HepG2 (cell line): ENCODE data around the gene PRKCZ. TPM values are rescaled to one million over a fixed set of nuclear protein-coding genes. Genes with fewer than 3 reads are reported as not detected.

Source experiments
- ATAC-seq: fragments of 200-7000 bp; cut with Tn5 transposase; 3 replicates; pipeline ENCODE4 v1.9.1; 2020; ENCODE audit warnings: mild to moderate bottlenecking, moderate library complexity
- BruUV-seq: library from RNA; stranded (reverse); fragments of 400-500 nt; replicated peaks from 2 replicates; lab custom pipeline; 2021; lab: Mats Ljungman, UMichigan
- CTCF ChIA-PET: fragments of 300-600 bp; formaldehyde crosslinking; extraction: SDS; loops from one replicate; lab custom pipeline; 2021; ENCODE audit warnings: low total read pairs, inconsistent platforms, low intra/inter-chr PET ratio; lab: Yijun Ruan, JAX
- POLR2A ChIA-PET: fragments of 350-600 bp; sonication (Branson Sonifier 250); formaldehyde crosslinking; loops from one replicate; lab custom pipeline; 2020; ENCODE audit warnings: antibody characterized with exemption, inconsistent platforms; lab: Yijun Ruan, JAX
- DNase-seq: peaks from one replicate; pipeline ENCODE4 v3.0.0-alpha.2; 2015; ENCODE audit warnings: low spot score
- FAIRE-seq: peaks from 3 replicates; lab custom pipeline; 2011; peaks lifted over from hg19 to GRCh38; lab: Jason Lieb, UNC
- H2AFZ ChIP-seq: one replicate; pipeline ENCODE4 v1.6.1; 2011; ENCODE audit warnings: low read length, inconsistent platforms
- H3K27ac ChIP-seq: fragments of 300-600 bp; 3 replicates; pipeline ENCODE4 v1.8.0; 2011; ENCODE audit warnings: mixed run types, mild to moderate bottlenecking, mixed read lengths, low read length, inconsistent platforms; ENCODE audit not compliant: insufficient read depth; ENCODE audit errors: extremely low read length
- H3K27me3 ChIP-seq, 2 experiments: fragments of 200-600 bp in 1 of 2; 2 replicates in 1 of 2; 3 replicates in 1 of 2; pipeline versions ENCODE4 v1.6.0 to v1.8.0; 2011; ENCODE audit warnings: low read length in 2 of 2, mild to moderate bottlenecking in 2 of 2, moderate library complexity in 2 of 2, inconsistent platforms in 1 of 2; ENCODE audit not compliant: insufficient read depth in 2 of 2, control insufficient read depth in 1 of 2
- H3K36me3 ChIP-seq, 2 experiments: fragments of 200-600 bp in 1 of 2; replicated peaks in 1 of 2; 2 replicates in 1 of 2; 3 replicates in 1 of 2; pipeline versions ENCODE4 v1.5.1 to v1.8.0; 2011; ENCODE audit warnings: low read length in 2 of 2, inconsistent platforms in 1 of 2; ENCODE audit not compliant: insufficient read depth in 2 of 2, control insufficient read depth in 1 of 2
- H3K4me1 ChIP-seq: 2 replicates; pipeline ENCODE4 v1.5.1; 2012; ENCODE audit warnings: low read length, inconsistent platforms; ENCODE audit not compliant: insufficient read depth
- H3K4me2 ChIP-seq: 2 replicates; pipeline ENCODE4 v1.6.0; 2011; ENCODE audit warnings: low read depth, low read length, inconsistent platforms
- H3K4me3 ChIP-seq, 3 experiments: fragments of 200-600 bp in 1 of 3; sonication (generic), shearing (Covaris generic) in 1 of 3; replicated peaks in 1 of 3; 2 replicates each; pipeline ENCODE4 v1.5.1; 2011 to 2016; ENCODE audit warnings: low read length in 3 of 3, inconsistent platforms in 2 of 3, low read depth in 2 of 3, mild to moderate bottlenecking in 2 of 3, control low read depth in 1 of 3, mixed read lengths in 1 of 3; ENCODE audit not compliant: insufficient read depth in 1 of 3
- H3K79me2 ChIP-seq: one replicate; pipeline ENCODE4 v1.6.1; 2011; ENCODE audit warnings: low read length, inconsistent platforms; ENCODE audit not compliant: insufficient read depth
- H3K9ac ChIP-seq: 2 replicates; pipeline ENCODE4 v1.6.0; 2011; ENCODE audit warnings: mild to moderate bottlenecking, low read depth, low read length, inconsistent platforms; ENCODE audit not compliant: insufficient read depth
- H3K9me3 ChIP-seq: 2 replicates; pipeline ENCODE4 v1.5.1; 2012; ENCODE audit warnings: mild to moderate bottlenecking, low read length
- H4K20me1 ChIP-seq: 2 replicates; pipeline ENCODE4 v1.6.0; 2011; ENCODE audit warnings: inconsistent platforms, mild to moderate bottlenecking, low read length, moderate library complexity; ENCODE audit not compliant: insufficient read depth
- CHD4 ChIP-seq: fragments of 200-600 bp; sonication (generic); IDR thresholded peaks from 2 replicates; pipeline ENCODE4 v1.7.0; 2017; ENCODE audit warnings: mild to moderate bottlenecking, low read length, borderline replicate concordance
- HMGA1 ChIP-seq: sonication (generic); formaldehyde crosslinking; conservative IDR thresholded peaks from 2 replicates; pipeline ENCODE4 v1.4.0; 2020; ENCODE audit warnings: missing genetic modification reagents
- HNRNPH1 ChIP-seq: fragments of 200-400 bp; formaldehyde crosslinking; optimal IDR thresholded peaks from 2 replicates; pipeline ENCODE3; 2017; ENCODE audit warnings: mild to moderate bottlenecking, low read depth, low read length
- JUND ChIP-seq: sonication (generic); formaldehyde crosslinking; IDR thresholded peaks from 2 replicates; pipeline ENCODE4 v1.8.0; 2022; ENCODE audit warnings: mild to moderate bottlenecking, missing genetic modification reagents
- KDM3A ChIP-seq: IDR thresholded peaks from 2 replicates; pipeline ENCODE4 v1.6.1; 2018; ENCODE audit warnings: low read depth, missing compliant biosample characterization
- MIXL1 ChIP-seq: IDR thresholded peaks from 2 replicates; pipeline ENCODE4 v1.6.1; 2016
- NFRKB ChIP-seq: fragments of 450-650 bp; IDR thresholded peaks from 2 replicates; pipeline ENCODE4 v1.6.1; 2017
- POLR2A ChIP-seq, 2 experiments: IDR thresholded peaks; 2 replicates each; pipeline ENCODE4 v1.6.1; 2011; ENCODE audit warnings: low read depth in 2 of 2, low read length in 2 of 2, mild to moderate bottlenecking in 1 of 2, moderate library complexity in 1 of 2; ENCODE audit not compliant: insufficient read depth in 1 of 2
- RARG ChIP-seq: sonication (generic); formaldehyde crosslinking; IDR thresholded peaks from 2 replicates; pipeline ENCODE4 v1.4.0; 2020; ENCODE audit warnings: low read depth, mild to moderate bottlenecking, missing genetic modification reagents
- SKI ChIP-seq: fragments of 450-650 bp; IDR thresholded peaks from one replicate; pipeline ENCODE4 v1.6.1; 2018; ENCODE audit warnings: mild to moderate bottlenecking; ENCODE audit not compliant: partially characterized antibody
- ZNF550 ChIP-seq: sonication (generic); formaldehyde crosslinking; IDR thresholded peaks from 2 replicates; pipeline ENCODE4 v1.4.0; 2020; ENCODE audit warnings: mild to moderate bottlenecking, missing genetic modification reagents, borderline replicate concordance
- WGBS: methylation state at CpG from one replicate; pipeline ENCODE4 v1.1.6; 2017; ENCODE audit warnings: low lambda C conversion rate; 5-methylcytosine and 5-hydroxymethylcytosine counted together
- in situ Hi-C: cut with HindIII; loops from 2 replicates; pipeline ENCODE4 v1.10.0; 2017; ENCODE audit warnings: low pct_unique_long_range_greater_than_20kb; ENCODE audit not compliant: extremely low pct_ligation_motif_present
- intact Hi-C: fragments of 100-400 bp; cut with micrococcal nuclease; formaldehyde crosslinking; loops from one replicate; pipeline ENCODE4 v1.10.0; 2022; ENCODE audit not compliant: unreplicated experiment
- polyA plus RNA-seq, 8 experiments: library from polyadenylated mRNA; depleted of rRNA in 3 of 8; stranded (reverse) in 7 of 8; unstranded in 1 of 8; fragments of >200 nt; fragmentation: Illumina TruSeq in 4 of 8; extraction: Trizol in 4 of 8; gene quantifications; 2 replicates each; pipeline versions ENCODE4 v1.2.1 to v1.2.3, GENCODE V29; 2011 to 2016; ENCODE audit warnings: low read depth in 4 of 8, missing spikeins in 1 of 8, mixed read lengths in 1 of 8; ENCODE audit not compliant: insufficient read depth in 1 of 8
- total RNA-seq, 5 experiments: library from RNA; depleted of rRNA; stranded (reverse); fragments of >200 nt; fragmentation: Illumina TruSeq; extraction: Trizol; gene quantifications; 2 replicates each; pipeline ENCODE4 v1.2.3, GENCODE V29; 2016; ENCODE audit warnings: low read depth in 1 of 5
- TF ChIP-seq, protein P1 (sequence below): sonication (generic); formaldehyde crosslinking; IDR thresholded peaks from 2 replicates; pipeline ENCODE4 v1.9.0; 2022; ENCODE audit warnings: low read depth, missing genetic modification reagents
- TF ChIP-seq, protein P2 (sequence below), 2 experiments: fragments of 450-650 bp in 1 of 2; sonication (generic) in 1 of 2; formaldehyde crosslinking; IDR thresholded peaks; 2 replicates each; pipeline versions ENCODE4 v1.5.0 to v1.8.0; 2020 to 2022; ENCODE audit warnings: mild to moderate bottlenecking in 1 of 2, missing genetic modification reagents in 1 of 2
- TF ChIP-seq, protein P3 (sequence below): sonication (generic); formaldehyde crosslinking; IDR thresholded peaks from 2 replicates; pipeline ENCODE4 v1.5.0; 2020; ENCODE audit warnings: missing genetic modification reagents
- TF ChIP-seq, protein P4 (sequence below): sonication (generic); formaldehyde crosslinking; IDR thresholded peaks from 2 replicates; pipeline ENCODE4 v1.5.0; 2020; ENCODE audit warnings: mild to moderate bottlenecking, low read depth, missing genetic modification reagents, borderline replicate concordance
- TF ChIP-seq, protein P5 (sequence below): sonication (generic); formaldehyde crosslinking; IDR thresholded peaks from 2 replicates; pipeline ENCODE4 v1.4.0; 2020; ENCODE audit warnings: missing genetic modification reagents, low read depth, mild to moderate bottlenecking, borderline replicate concordance

PRKCZ gene
- total and polyA plus RNA-seq, 2 of the 13 experiments (the other 11 are each of a cell fraction or from before 2014, with no cell fraction given): 34.7 to 85.2 TPM

DNA sequence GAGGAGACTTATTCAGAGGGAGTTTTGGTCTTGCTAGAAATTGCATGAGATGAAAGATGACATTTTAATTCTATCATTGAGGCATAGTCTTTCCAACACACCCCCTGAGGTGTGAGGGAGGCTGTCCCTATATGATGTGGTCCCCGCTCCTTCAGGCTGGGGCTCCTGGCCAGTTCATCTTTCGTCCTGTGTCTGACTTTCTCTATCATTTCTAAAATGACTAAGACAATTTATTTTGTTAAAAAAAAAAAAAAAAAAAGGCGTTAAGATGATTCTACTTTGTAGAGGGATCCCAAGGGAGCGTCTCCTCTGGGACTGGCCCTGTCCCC is 50.5 kb downstream of the PRKCZ start:
- DNase-seq (no peak), ATAC-seq (no peak), FAIRE-seq (no peak)
- WGBS: 94% methylated on average over 4 of the region's 4 CpGs
- H3K36me3 ChIP-seq: peaks cover 1 to 4% of the 10 kb centered on the region in 2 experiments; a peak in 2 of 5 replicates
- intact Hi-C loops: no loop called here
- ChIA-PET POLR2A (no interaction called here), CTCF (no interaction called here)
- H3K4me3 ChIP-seq: no peak overlapping the region
- no peaks in the 10 kb centered on the region for H3K9me3 ChIP-seq
- BruUV-seq: no TSS peak
- no peaks in the 10 kb centered on the region for H3K27me3 ChIP-seq
- H3K4me2 ChIP-seq: no peak overlapping the region
- no peaks in the 10 kb centered on the region for H3K79me2 ChIP-seq
- TF ChIP-seq, protein P1, sequence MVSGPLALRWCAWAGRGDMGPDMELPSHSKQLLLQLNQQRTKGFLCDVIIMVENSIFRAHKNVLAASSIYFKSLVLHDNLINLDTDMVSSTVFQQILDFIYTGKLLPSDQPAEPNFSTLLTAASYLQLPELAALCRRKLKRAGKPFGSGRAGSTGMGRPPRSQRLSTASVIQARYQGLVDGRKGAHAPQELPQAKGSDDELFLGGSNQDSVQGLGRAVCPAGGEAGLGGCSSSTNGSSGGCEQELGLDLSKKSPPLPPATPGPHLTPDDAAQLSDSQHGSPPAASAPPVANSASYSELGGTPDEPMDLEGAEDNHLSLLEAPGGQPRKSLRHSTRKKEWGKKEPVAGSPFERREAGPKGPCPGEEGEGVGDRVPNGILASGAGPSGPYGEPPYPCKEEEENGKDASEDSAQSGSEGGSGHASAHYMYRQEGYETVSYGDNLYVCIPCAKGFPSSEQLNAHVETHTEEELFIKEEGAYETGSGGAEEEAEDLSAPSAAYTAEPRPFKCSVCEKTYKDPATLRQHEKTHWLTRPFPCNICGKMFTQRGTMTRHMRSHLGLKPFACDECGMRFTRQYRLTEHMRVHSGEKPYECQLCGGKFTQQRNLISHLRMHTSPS: no peak
- TF ChIP-seq MIXL1 (CRISPR knock-in tag) (no peak), CHD4 (no peak), KDM3A (CRISPR knock-in tag) (no peak), HMGA1 (CRISPR knock-in tag) (no peak), HNRNPH1 (no peak), RARG (CRISPR knock-in tag) (no peak), SKI (no peak), JUND (CRISPR knock-in tag) (no peak), ZNF550 (CRISPR knock-in tag) (no peak), NFRKB (no peak), POLR2A (IDR thresholded peaks at IDR 0.05; ENCODE audit: insufficient read depth in 1 of 2, low read depth in 2 of 2, low read length in 2 of 2) (no peak)
- TF ChIP-seq, protein P2, sequence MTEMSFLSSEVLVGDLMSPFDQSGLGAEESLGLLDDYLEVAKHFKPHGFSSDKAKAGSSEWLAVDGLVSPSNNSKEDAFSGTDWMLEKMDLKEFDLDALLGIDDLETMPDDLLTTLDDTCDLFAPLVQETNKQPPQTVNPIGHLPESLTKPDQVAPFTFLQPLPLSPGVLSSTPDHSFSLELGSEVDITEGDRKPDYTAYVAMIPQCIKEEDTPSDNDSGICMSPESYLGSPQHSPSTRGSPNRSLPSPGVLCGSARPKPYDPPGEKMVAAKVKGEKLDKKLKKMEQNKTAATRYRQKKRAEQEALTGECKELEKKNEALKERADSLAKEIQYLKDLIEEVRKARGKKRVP (CRISPR knock-in tag; IDR thresholded peaks at IDR 0.05): no peak
- TF ChIP-seq, protein P3, sequence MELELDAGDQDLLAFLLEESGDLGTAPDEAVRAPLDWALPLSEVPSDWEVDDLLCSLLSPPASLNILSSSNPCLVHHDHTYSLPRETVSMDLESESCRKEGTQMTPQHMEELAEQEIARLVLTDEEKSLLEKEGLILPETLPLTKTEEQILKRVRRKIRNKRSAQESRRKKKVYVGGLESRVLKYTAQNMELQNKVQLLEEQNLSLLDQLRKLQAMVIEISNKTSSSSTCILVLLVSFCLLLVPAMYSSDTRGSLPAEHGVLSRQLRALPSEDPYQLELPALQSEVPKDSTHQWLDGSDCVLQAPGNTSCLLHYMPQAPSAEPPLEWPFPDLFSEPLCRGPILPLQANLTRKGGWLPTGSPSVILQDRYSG (CRISPR knock-in tag): no peak
- TF ChIP-seq, protein P4, sequence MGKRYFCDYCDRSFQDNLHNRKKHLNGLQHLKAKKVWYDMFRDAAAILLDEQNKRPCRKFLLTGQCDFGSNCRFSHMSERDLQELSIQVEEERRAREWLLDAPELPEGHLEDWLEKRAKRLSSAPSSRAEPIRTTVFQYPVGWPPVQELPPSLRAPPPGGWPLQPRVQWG: no peak
- TF ChIP-seq, protein P5, sequence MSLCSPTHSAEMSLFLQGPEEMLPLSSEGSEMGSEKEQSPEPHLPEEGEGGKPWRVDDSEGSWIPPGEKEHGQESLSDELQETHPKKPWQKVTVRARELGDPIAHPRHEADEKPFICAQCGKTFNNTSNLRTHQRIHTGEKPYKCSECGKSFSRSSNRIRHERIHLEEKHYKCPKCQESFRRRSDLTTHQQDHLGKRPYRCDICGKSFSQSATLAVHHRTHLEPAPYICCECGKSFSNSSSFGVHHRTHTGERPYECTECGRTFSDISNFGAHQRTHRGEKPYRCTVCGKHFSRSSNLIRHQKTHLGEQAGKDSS (CRISPR knock-in tag): no peak
- H2AFZ ChIP-seq: no peak overlapping the region
- peaks cover 36% of the 10 kb centered on the region for H3K4me1 ChIP-seq
- in situ Hi-C loops: loop anchor here (5.0 kb wide), 1 partner anchor 37 kb away; no protein-coding TSS in a partner anchor
- H3K27ac ChIP-seq: no peak overlapping the region
- H4K20me1 ChIP-seq: no peaks in the 10 kb centered on the region
- no peak overlapping the region for H3K9ac ChIP-seq
